CD14-positive monocyte (primary cell): ENCODE measurements around the gene KIF26B. TPM values are rescaled to one million over a fixed set of nuclear protein-coding genes. Genes with fewer than 3 reads are reported as not detected.
A peak's percentile ranks its signal among the peaks of the same experiment; 100 is the strongest.

Experiments
- DNase-seq, 3 donors: peaks; one replicate each; pipeline ENCODE4 v3.0.0-alpha.2; 2011 to 2022
- H2AFZ ChIP-seq: 2 replicates; pipeline ENCODE4 v1.6.0; 2012; ENCODE audit warnings: mild to moderate bottlenecking, low read depth, low read length, inconsistent platforms; ENCODE audit not compliant: insufficient read depth, poor library complexity, severe bottlenecking
- H3K27ac ChIP-seq, 2 donors: 1 replicate in 1 of 2; 2 replicates in 1 of 2; pipeline ENCODE4 v1.5.1; 2012 to 2013; ENCODE audit warnings: low read length in 2 of 2, control low read depth in 1 of 2, inconsistent platforms in 1 of 2, low read depth in 1 of 2, mild to moderate bottlenecking in 1 of 2
- H3K27me3 ChIP-seq, 2 donors: one replicate each; pipeline versions ENCODE4 v1.6.0 to v1.6.1; 2011 to 2013; ENCODE audit warnings: low read length in 2 of 2; ENCODE audit not compliant: control insufficient read depth in 2 of 2, insufficient read depth in 2 of 2
- H3K36me3 ChIP-seq, 2 donors: replicated peaks in 1 of 2; 1 replicate in 1 of 2; 2 replicates in 1 of 2; pipeline versions ENCODE4 v1.5.1 to v1.6.1; 2012 to 2013; ENCODE audit warnings: low read length in 2 of 2, control low read depth in 1 of 2, inconsistent platforms in 1 of 2, mild to moderate bottlenecking in 1 of 2; ENCODE audit not compliant: insufficient read depth in 2 of 2, control insufficient read depth in 1 of 2
- H3K4me1 ChIP-seq, 2 donors: 1 replicate in 1 of 2; 2 replicates in 1 of 2; pipeline versions ENCODE4 v1.5.1 to v1.6.1; 2012 to 2013; ENCODE audit warnings: low read length in 2 of 2, control low read depth in 1 of 2, inconsistent platforms in 1 of 2, mild to moderate bottlenecking in 1 of 2, moderate library complexity in 1 of 2; ENCODE audit not compliant: insufficient read depth in 2 of 2, control insufficient read depth in 1 of 2
- H3K4me2 ChIP-seq: replicated peaks from 2 replicates; pipeline ENCODE3; 2012; ENCODE audit warnings: low read length, moderate library complexity, mild to moderate bottlenecking; ENCODE audit not compliant: poor library complexity, severe bottlenecking; ENCODE audit errors: extremely low read depth
- H3K4me3 ChIP-seq, 3 experiments: fragments of 200-600 bp in 1 of 3; sonication (generic) in 1 of 3; replicated peaks in 1 of 3; 1 replicate in 2 of 3; 2 replicates in 1 of 3; pipeline ENCODE4 v1.5.1; 2011 to 2013; ENCODE audit warnings: low read length in 3 of 3, mild to moderate bottlenecking in 3 of 3, control low read depth in 2 of 3, low read depth in 2 of 3, inconsistent platforms in 1 of 3, moderate library complexity in 1 of 3
- H3K79me2 ChIP-seq: 2 replicates; pipeline ENCODE4 v1.6.0; 2012; ENCODE audit warnings: mild to moderate bottlenecking, control low read depth, inconsistent platforms, low read length, moderate library complexity; ENCODE audit not compliant: insufficient read depth
- H3K9ac ChIP-seq: 2 replicates; pipeline ENCODE4 v1.6.0; 2017; ENCODE audit warnings: low read length, mild to moderate bottlenecking; ENCODE audit not compliant: insufficient read depth, poor library complexity, severe bottlenecking
- H3K9me3 ChIP-seq, 2 donors: replicated peaks in 1 of 2; 1 replicate in 1 of 2; 2 replicates in 1 of 2; pipeline versions ENCODE4 v1.5.1 to v1.6.1; 2012 to 2013; ENCODE audit warnings: low read length in 2 of 2, control low read depth in 1 of 2; ENCODE audit not compliant: control insufficient read depth in 1 of 2, insufficient read depth in 1 of 2
- H4K20me1 ChIP-seq: 2 replicates; pipeline ENCODE4 v1.6.0; 2012; ENCODE audit warnings: mild to moderate bottlenecking, low read length, control low read depth, moderate library complexity; ENCODE audit not compliant: insufficient read depth
- H3K27ac Mint-ChIP-seq, 7 donors: one replicate each; pipeline ENCODE4 v1.8.0; 2020; ENCODE audit warnings: mild to moderate bottlenecking in 7 of 7, mixed read lengths in 7 of 7, moderate library complexity in 6 of 7, inconsistent platforms in 2 of 7
- H3K27me3 Mint-ChIP-seq, 3 donors: one replicate each; pipeline ENCODE4 v1.8.0; 2021 to 2022; ENCODE audit warnings: low read depth in 3 of 3, mild to moderate bottlenecking in 3 of 3, mixed read lengths in 3 of 3, moderate library complexity in 3 of 3, inconsistent platforms in 1 of 3
- H3K36me3 Mint-ChIP-seq, 2 donors: one replicate each; pipeline ENCODE4 v1.8.0; 2020; ENCODE audit warnings: mixed read lengths in 2 of 2, inconsistent platforms in 1 of 2, mild to moderate bottlenecking in 1 of 2
- H3K4me1 Mint-ChIP-seq: one replicate; pipeline ENCODE4 v1.8.0; 2020; ENCODE audit warnings: mild to moderate bottlenecking, mixed read lengths
- H3K4me3 Mint-ChIP-seq, 2 donors: one replicate each; pipeline ENCODE4 v1.8.0; 2020; ENCODE audit warnings: mild to moderate bottlenecking in 2 of 2, mixed read lengths in 2 of 2, moderate library complexity in 1 of 2
- H3K9me3 Mint-ChIP-seq, 7 donors: one replicate each; pipeline ENCODE4 v1.8.0; 2020 to 2022; ENCODE audit warnings: mixed read lengths in 7 of 7, mild to moderate bottlenecking in 6 of 7, moderate library complexity in 6 of 7, inconsistent platforms in 2 of 7
- WGBS: methylation state at CpG from one replicate; pipeline ENCODE4 v1.1.5; 2013; ENCODE audit warnings: missing lambda C conversion rate; ENCODE audit not compliant: insufficient coverage; 5-methylcytosine and 5-hydroxymethylcytosine counted together
- intact Hi-C, 2 donors: fragments of 100-400 bp; cut with micrococcal nuclease; formaldehyde crosslinking; loops; one replicate each; pipeline versions ENCODE4 v1.15.0 to v1.15.1; 2023
- polyA plus RNA-seq, 3 donors: library from polyadenylated mRNA; depleted of rRNA in 1 of 3; unstranded in 2 of 3; stranded (reverse) in 1 of 3; fragments of 300-500 nt in 2 of 3; fragments of >200 nt in 1 of 3; fragmentation: Illumina TruSeq in 2 of 3; gene quantifications; 1 replicate in 2 of 3; 2 replicates in 1 of 3; pipeline ENCODE4 v1.2.3, GENCODE V29; 2012 to 2021
- TF ChIP-seq, protein P1 (sequence below): fragments of 200-600 bp; IDR thresholded peaks from one replicate; pipeline ENCODE4 v1.8.0; 2022; ENCODE audit warnings: antibody characterized with exemption, mild to moderate bottlenecking

Gene KIF26B
- polyA plus RNA-seq, 3 donors: 0.01 to 0.05 TPM; not detected in 1

- Mint-ChIP-seq H3K9me3 (peaks cover 8 to 22% (median 14%) of the 10 kb centered on the region in 7 donors), H3K4me1 (peaks cover 49% of the 10 kb centered on the region), H3K27me3 (peaks cover 32 to 35% (median 33%) of the 10 kb centered on the region in 3 donors), H3K27ac (peak overlapping the region in 5 of 7 donors; percentile 16 to 76 (median 61)), H3K36me3 (peaks cover 0 to 2% of the 10 kb centered on the region in 2 donors), H3K4me3 (peak overlapping the region; percentile 60 to 62)
- Histone ChIP-seq H3K27ac (no peak overlapping the region), H3K36me3 (no peaks in the 10 kb centered on the region), H3K9me3 (peaks cover 0 to 3% of the 10 kb centered on the region in 2 donors), H3K27me3 (peaks cover 10 to 15% of the 10 kb centered on the region in 2 donors), H3K79me2 (no peaks in the 10 kb centered on the region), H3K9ac (no peak overlapping the region), H4K20me1 (no peaks in the 10 kb centered on the region), H2AFZ (peak overlapping the region; percentile 41), H3K4me3 (peak overlapping the region in 1 of 3 experiments; percentile 56), H3K4me2 (peak overlapping the region; percentile 41), H3K4me1 (peaks cover 37 to 40% of the 10 kb centered on the region in 2 donors)
- TF ChIP-seq, protein P1, sequence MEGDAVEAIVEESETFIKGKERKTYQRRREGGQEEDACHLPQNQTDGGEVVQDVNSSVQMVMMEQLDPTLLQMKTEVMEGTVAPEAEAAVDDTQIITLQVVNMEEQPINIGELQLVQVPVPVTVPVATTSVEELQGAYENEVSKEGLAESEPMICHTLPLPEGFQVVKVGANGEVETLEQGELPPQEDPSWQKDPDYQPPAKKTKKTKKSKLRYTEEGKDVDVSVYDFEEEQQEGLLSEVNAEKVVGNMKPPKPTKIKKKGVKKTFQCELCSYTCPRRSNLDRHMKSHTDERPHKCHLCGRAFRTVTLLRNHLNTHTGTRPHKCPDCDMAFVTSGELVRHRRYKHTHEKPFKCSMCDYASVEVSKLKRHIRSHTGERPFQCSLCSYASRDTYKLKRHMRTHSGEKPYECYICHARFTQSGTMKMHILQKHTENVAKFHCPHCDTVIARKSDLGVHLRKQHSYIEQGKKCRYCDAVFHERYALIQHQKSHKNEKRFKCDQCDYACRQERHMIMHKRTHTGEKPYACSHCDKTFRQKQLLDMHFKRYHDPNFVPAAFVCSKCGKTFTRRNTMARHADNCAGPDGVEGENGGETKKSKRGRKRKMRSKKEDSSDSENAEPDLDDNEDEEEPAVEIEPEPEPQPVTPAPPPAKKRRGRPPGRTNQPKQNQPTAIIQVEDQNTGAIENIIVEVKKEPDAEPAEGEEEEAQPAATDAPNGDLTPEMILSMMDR: no peak
- WGBS: 8% methylated on average over 6 of the region's 7 CpGs
- intact Hi-C loops: no loop called here
- DNase-seq: peak in 1 of 3 donors; percentile 34
These were observed 14.6 kb downstream of the KIF26B start for GRCh38 chr1:245169376-245169775.

DNA sequence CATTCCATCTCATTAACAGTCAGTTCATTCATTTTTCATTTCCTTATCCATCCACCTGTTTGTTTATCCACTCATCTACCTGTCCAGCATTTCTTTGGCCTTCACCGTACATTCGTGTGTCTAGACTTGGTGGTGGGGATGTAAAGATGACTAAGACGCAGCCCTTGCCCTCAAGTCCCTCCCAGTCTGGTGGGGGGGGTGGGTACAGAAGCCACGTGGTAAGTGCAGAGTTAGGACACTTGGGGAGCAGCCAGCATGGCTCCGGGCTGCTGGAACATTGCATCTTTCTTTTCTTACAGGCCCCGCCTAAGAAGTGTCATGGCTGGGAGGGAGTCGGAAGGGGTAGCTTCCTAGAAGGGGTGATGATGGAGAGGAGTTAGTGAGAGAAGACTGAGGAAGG, 17.2 kb downstream of the KIF26B start:
- peaks cover 6 to 9% (median 8%) of the 10 kb centered on the region in 7 donors for H3K9me3 Mint-ChIP-seq
- H3K36me3 Mint-ChIP-seq: no peaks in the 10 kb centered on the region
- Histone ChIP-seq H3K4me1 (peaks cover 27 to 28% of the 10 kb centered on the region in 2 donors), H4K20me1 (no peaks in the 10 kb centered on the region), H3K9ac (no peak overlapping the region), H3K27ac (no peak overlapping the region), H3K9me3 (peaks cover 0 to 3% of the 10 kb centered on the region in 2 donors), H3K4me2 (no peak overlapping the region), H3K4me3 (no peak overlapping the region), H3K79me2 (no peaks in the 10 kb centered on the region), H3K27me3 (no peaks in the 10 kb centered on the region), H2AFZ (no peak overlapping the region), H3K36me3 (no peaks in the 10 kb centered on the region)
- H3K27ac Mint-ChIP-seq: peak overlapping the region in 1 of 7 donors; percentile 54
- WGBS: 87% methylated on average over 4 of the region's 7 CpGs
- H3K4me1 Mint-ChIP-seq: peaks cover 37% of the 10 kb centered on the region
- TF ChIP-seq, protein P1: no peak
- peak in 1 of 3 donors; percentile 30 for DNase-seq
- peaks cover 12 to 14% (median 14%) of the 10 kb centered on the region in 3 donors for H3K27me3 Mint-ChIP-seq
- H3K4me3 Mint-ChIP-seq: no peak overlapping the region
- intact Hi-C loops: no loop called here
